Loucy (cell line): ENCODE data around the gene ADAMTS13.

Experiments
- H2AFZ ChIP-seq: fragments of 200-600 bp; sonication (generic); 2 replicates; pipeline ENCODE4 v1.6.0; 2016; ENCODE audit warnings: antibody characterized with exemption, mild to moderate bottlenecking, low read length, moderate library complexity
- H3F3A ChIP-seq: fragments of 200-600 bp; 2 replicates; pipeline ENCODE4 v1.6.0; 2016; ENCODE audit warnings: antibody characterized with exemption, low read depth, mild to moderate bottlenecking
- H3K27me3 ChIP-seq: fragments of 200-600 bp; sonication (generic); 2 replicates; pipeline ENCODE4 v1.6.1; 2014; ENCODE audit warnings: low read length, mild to moderate bottlenecking; ENCODE audit not compliant: insufficient read depth, poor library complexity, severe bottlenecking
- H3K36me3 ChIP-seq: fragments of 200-600 bp; sonication (generic); 2 replicates; pipeline ENCODE4 v1.6.1; 2016; ENCODE audit warnings: low read length; ENCODE audit not compliant: insufficient read depth
- H3K4me1 ChIP-seq: fragments of 200-600 bp; sonication (generic); 2 replicates; pipeline ENCODE4 v1.5.1; 2014; ENCODE audit warnings: low read length, mild to moderate bottlenecking; ENCODE audit not compliant: insufficient read depth, poor library complexity, severe bottlenecking
- H3K4me2 ChIP-seq: fragments of 200-600 bp; sonication (generic); 2 replicates; pipeline ENCODE4 v1.6.0; 2014; ENCODE audit warnings: antibody characterized with exemption, low read length, low read depth, mild to moderate bottlenecking; ENCODE audit not compliant: poor library complexity, severe bottlenecking
- H3K4me3 ChIP-seq: fragments of 200-600 bp; sonication (generic); 2 replicates; pipeline ENCODE4 v1.5.1; 2014; ENCODE audit warnings: low read length, mild to moderate bottlenecking, mixed read lengths; ENCODE audit not compliant: poor library complexity, severe bottlenecking
- H3K79me2 ChIP-seq: fragments of 200-600 bp; sonication (generic); 2 replicates; pipeline ENCODE4 v1.6.1; 2014; ENCODE audit warnings: low read length; ENCODE audit not compliant: insufficient read depth
- H3K9ac ChIP-seq: fragments of 200-600 bp; sonication (generic); 2 replicates; pipeline ENCODE4 v1.6.0; 2014; ENCODE audit warnings: mild to moderate bottlenecking, low read depth, low read length, moderate library complexity; ENCODE audit not compliant: poor library complexity, severe bottlenecking
- H3K9me2 ChIP-seq: fragments of 200-600 bp; sonication (generic); replicated peaks from 2 replicates; pipeline ENCODE4 v1.6.1; 2016; ENCODE audit warnings: low read depth, low read length, mixed read lengths
- H3K9me3 ChIP-seq: fragments of 200-600 bp; sonication (generic); 2 replicates; pipeline ENCODE4 v1.6.1; 2014; ENCODE audit warnings: mild to moderate bottlenecking, antibody characterized with exemption, low read length, low read depth; ENCODE audit not compliant: insufficient read depth
- H4K20me1 ChIP-seq: fragments of 200-600 bp; sonication (generic); 2 replicates; pipeline ENCODE4 v1.6.0; 2014; ENCODE audit warnings: antibody characterized with exemption, low read length, mild to moderate bottlenecking; ENCODE audit not compliant: insufficient read depth, poor library complexity, severe bottlenecking
- CTCF ChIP-seq: fragments of 200-600 bp; sonication (generic); conservative IDR thresholded peaks from 2 replicates; pipeline ENCODE4 v1.5.1; 2014; ENCODE audit warnings: mild to moderate bottlenecking, antibody characterized with exemption, low read length
- EZH2phosphoT487 ChIP-seq: fragments of 200-600 bp; IDR thresholded peaks from 2 replicates; pipeline ENCODE4 v1.6.1; 2018; ENCODE audit warnings: antibody characterized with exemption, mild to moderate bottlenecking, moderate library complexity, borderline replicate concordance

Gene ADAMTS13

GRCh38 chr9:133490865-133491655, 68.9 kb downstream of the ADAMTS13 start:
- no peak overlapping the region for H3K4me2 ChIP-seq
- no peaks in the 10 kb centered on the region for H3K27me3 ChIP-seq
- H3K4me1 ChIP-seq = no peaks in the 10 kb centered on the region
- H4K20me1 ChIP-seq = no peaks in the 10 kb centered on the region
- TF ChIP-seq EZH2phosphoT487 (no peak), CTCF (no peak)
- no peaks in the 10 kb centered on the region for H3F3A ChIP-seq
- no peaks in the 10 kb centered on the region for H3K36me3 ChIP-seq
- no peak overlapping the region for H3K4me3 ChIP-seq
- H2AFZ ChIP-seq = no peak overlapping the region
- H3K9me3 ChIP-seq = no peaks in the 10 kb centered on the region
- no peaks in the 10 kb centered on the region for H3K9me2 ChIP-seq
- H3K9ac ChIP-seq = no peak overlapping the region
- no peaks in the 10 kb centered on the region for H3K79me2 ChIP-seq

- Histone ChIP-seq H2AFZ (no peak overlapping the region), H3K9me2 (no peaks in the 10 kb centered on the region), H4K20me1 (no peaks in the 10 kb centered on the region), H3K79me2 (no peaks in the 10 kb centered on the region), H3K27me3 (no peaks in the 10 kb centered on the region), H3K4me1 (no peaks in the 10 kb centered on the region), H3K9ac (no peak overlapping the region), H3K36me3 (no peaks in the 10 kb centered on the region), H3K4me3 (no peak overlapping the region), H3K4me2 (no peak overlapping the region), H3K9me3 (no peaks in the 10 kb centered on the region), H3F3A (no peaks in the 10 kb centered on the region)
- TF ChIP-seq CTCF (no peak), EZH2phosphoT487 (no peak)
These were observed 69.4 kb downstream of the ADAMTS13 start for GRCh38 chr9:133491656-133491925.

GRCh38 chr9:133492061-133493021, 70.2 kb downstream of the ADAMTS13 start:
- Histone ChIP-seq H4K20me1 (no peaks in the 10 kb centered on the region), H2AFZ (no peak overlapping the region), H3K9me3 (no peaks in the 10 kb centered on the region), H3K79me2 (no peaks in the 10 kb centered on the region), H3K4me2 (no peak overlapping the region), H3K27me3 (no peaks in the 10 kb centered on the region), H3K4me3 (no peak overlapping the region), H3F3A (no peaks in the 10 kb centered on the region), H3K9ac (no peak overlapping the region), H3K36me3 (no peaks in the 10 kb centered on the region), H3K9me2 (no peaks in the 10 kb centered on the region), H3K4me1 (no peaks in the 10 kb centered on the region)
- TF ChIP-seq EZH2phosphoT487 = no peak
- no peak for TF ChIP-seq CTCF
